Hematopoietic multipotent progenitor cell treated with erythropoietin and hydrocortisone succinate and interleukin-3 and kit ligand, for 4 days (in vitro differentiated cells): ENCODE measurements around the gene NTRK3.

Source experiments
- DNase-seq: peaks from one replicate; pipeline ENCODE4 v3.0.0-alpha.2; 2015

Gene NTRK3

GRCh38 chr15:88256279-88257230 lies at the start of gene NTRK3:
Gene NTRK3 (minus strand): TSS chr15:88256739. CDS start chr15:88256153, 586 bp downstream.
- peak; percentile 51 for DNase-seq

- DNase-seq, result no peak
Observed at GRCh38 chr15:88303395-88303794, 46.9 kb upstream of the NTRK3 start.

GRCh38 chr15:88302373-88302772 lies 45.8 kb upstream of the NTRK3 start:
- no peak for DNase-seq

GRCh38 chr15:88301311-88301710 lies 44.8 kb upstream of the NTRK3 start:
- no peak for DNase-seq

- DNase-seq, result no peak
Observed at GRCh38 chr15:88300861-88301260, 44.3 kb upstream of the NTRK3 start.

GRCh38 chr15:88300089-88300488 lies 43.5 kb upstream of the NTRK3 start:
- no peak for DNase-seq

GRCh38 chr15:88299497-88299896 lies 43.0 kb upstream of the NTRK3 start:
- DNase-seq, result no peak

- DNase-seq, result no peak
Observed at GRCh38 chr15:88288661-88289060, 32.1 kb upstream of the NTRK3 start.

- no peak for DNase-seq
Observed at GRCh38 chr15:88288206-88288605, 31.7 kb upstream of the NTRK3 start.

GRCh38 chr15:88284318-88284998 lies 27.9 kb upstream of the NTRK3 start:
- no peak for DNase-seq

GRCh38 chr15:88282614-88283013 lies 26.1 kb upstream of the NTRK3 start:
- DNase-seq, result no peak

GRCh38 chr15:88276821-88277410 lies 20.4 kb upstream of the NTRK3 start:
- no peak for DNase-seq

GRCh38 chr15:88275804-88276203 lies 19.3 kb upstream of the NTRK3 start:
- no peak for DNase-seq

- peak; percentile 74 for DNase-seq
Observed at GRCh38 chr15:88274553-88275460, 18.3 kb upstream of the NTRK3 start.

- DNase-seq, result no peak
Observed at GRCh38 chr15:88272421-88272820, 15.9 kb upstream of the NTRK3 start.

GRCh38 chr15:88269356-88270062 lies 13.0 kb upstream of the NTRK3 start:
- DNase-seq, result no peak

GRCh38 chr15:88267720-88268119 lies 11.2 kb upstream of the NTRK3 start:
- no peak for DNase-seq

GRCh38 chr15:88266170-88266569 lies 9.6 kb upstream of the NTRK3 start:
- no peak for DNase-seq

- no peak for DNase-seq
Observed at GRCh38 chr15:88264622-88265021, 8.1 kb upstream of the NTRK3 start.

GRCh38 chr15:88262064-88262463 lies 5.5 kb upstream of the NTRK3 start:
- no peak for DNase-seq

GRCh38 chr15:88258093-88258641 lies 1.6 kb upstream of the NTRK3 start:
- peak; percentile 46 for DNase-seq
